HG02885 (cell line): ENCODE results near the gene ASB18.
"Not testable (repeated sequence)": the region's sequence is repeated elsewhere in the genome, so short reads cannot be mapped to it uniquely, and the experiment has no call there.

Experiments used
- ATAC-seq: cut with Tn5 transposase; IDR thresholded peaks from one replicate; pipeline ENCODE4 v1.9.1; 2021; ENCODE audit warnings: mild to moderate bottlenecking; ENCODE audit not compliant: unreplicated experiment, poor library complexity

ASB18 gene, protein sequence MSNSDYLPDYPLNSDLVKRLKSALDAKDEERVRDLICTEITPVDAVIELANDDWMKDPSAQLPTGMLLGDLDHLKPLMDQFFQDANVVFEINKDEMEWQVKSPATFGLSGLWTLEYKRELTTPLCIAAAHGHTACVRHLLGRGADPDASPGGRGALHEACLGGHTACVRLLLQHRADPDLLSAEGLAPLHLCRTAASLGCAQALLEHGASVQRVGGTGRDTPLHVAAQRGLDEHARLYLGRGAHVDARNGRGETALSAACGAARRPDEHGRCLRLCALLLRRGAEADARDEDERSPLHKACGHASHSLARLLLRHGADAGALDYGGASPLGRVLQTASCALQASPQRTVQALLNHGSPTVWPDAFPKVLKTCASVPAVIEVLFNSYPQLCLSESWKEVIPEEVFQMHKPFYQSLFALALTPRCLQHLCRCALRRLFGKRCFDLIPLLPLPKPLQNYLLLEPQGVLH

DNA sequence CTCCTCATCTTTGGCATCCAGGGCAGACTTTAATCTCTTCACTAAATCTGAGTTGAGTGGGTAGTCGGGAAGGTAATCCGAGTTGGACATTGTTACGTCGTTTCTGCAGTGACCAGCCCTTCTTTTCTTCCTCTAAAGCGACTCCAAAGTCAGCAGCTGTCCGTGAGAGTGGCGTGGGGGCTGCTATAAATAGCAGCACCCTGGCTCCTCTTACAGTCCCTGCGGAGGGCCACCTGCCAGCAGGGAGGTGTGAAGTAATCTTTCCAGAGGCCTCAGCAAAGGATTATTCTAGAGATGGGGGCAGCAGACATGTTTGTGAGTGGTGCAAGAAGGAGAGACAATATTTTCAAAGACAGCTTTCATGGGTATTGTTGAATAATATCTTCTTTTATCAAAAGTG is at the start of gene ASB18:
TSS of gene ASB18 (minus strand) at position 151 of the 400 bp plus-strand sequence. CDS start at position 90, 61 bp downstream.
- ATAC-seq, result no peak

DNA sequence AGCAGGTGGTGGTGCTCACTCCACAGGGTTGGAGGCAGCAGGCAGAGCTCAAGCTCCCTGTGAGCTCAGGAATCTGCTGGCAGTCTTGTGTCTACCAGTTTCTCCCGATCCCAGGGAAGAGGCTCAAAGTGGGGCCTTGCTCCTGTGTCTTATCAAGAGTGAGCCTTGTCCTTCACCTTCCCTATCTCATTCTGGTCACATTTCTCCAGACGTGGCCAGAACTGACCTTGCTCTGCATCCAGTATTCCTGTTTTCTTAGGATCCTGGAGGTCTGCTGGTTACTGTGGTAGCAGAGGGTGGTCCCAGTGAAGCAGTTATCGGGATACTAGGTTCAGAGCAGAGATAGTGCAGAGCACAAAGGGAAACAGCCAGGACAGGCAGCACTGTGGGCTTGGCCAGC is 47.1 kb upstream of the ASB18 start:
- ATAC-seq, result no peak

DNA sequence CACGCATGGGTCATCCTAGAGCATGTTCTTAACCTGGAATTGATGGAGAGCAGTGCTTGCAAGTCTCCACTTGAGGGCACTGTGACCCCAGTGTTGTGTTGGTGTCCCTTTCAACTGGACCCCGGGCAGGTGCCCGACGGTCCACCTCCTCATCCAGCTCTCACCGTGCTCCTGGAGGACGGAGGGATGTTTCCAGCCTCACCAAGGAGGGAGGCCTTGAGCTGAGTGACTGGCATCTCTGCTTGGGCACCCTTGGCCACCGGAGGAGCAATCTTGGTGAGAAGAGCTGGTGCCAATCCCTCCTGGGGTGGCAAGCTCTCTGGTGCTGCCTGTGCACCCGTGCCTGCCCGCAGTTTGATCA is 45.4 kb upstream of the ASB18 start:
- ATAC-seq, result no peak

DNA sequence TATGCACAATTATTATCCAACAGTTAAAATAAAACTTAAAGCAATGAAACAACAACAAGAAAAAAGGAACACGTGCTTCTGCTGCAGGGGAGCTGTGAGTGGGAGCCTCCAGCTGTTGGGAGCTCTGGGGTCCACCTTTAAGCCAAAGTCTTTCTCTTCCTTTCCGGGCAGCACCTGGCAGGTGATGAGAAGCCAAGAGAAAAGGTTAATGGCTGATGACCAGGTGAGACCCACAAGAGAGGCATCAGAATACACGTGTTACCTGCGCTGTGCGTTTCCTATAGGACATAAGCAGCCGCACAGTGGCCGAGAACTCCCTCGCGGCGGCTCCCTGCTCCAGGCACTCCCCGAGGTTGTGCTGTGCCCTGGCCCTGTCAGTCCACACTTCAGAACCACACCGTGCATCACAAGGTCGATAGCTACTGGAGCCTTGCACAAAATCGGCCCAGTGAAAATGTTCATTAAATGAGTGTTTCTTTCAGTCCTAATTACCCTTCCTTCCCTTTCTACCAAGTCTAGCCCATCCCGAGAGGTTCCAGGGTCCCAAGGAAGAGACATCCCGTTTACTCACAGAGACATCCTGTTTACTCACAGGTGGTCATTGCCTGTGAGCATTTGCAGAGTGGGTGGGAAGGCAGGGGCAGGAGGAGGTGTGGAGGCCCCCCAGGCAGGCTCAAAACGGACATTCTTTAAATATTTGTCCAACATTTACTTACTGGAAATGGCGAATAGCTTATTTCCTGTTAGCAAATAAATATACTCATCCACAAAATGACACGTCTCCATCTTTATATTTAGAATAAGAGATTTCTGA is 44.9 kb upstream of the ASB18 start:
- ATAC-seq, result no peak

DNA sequence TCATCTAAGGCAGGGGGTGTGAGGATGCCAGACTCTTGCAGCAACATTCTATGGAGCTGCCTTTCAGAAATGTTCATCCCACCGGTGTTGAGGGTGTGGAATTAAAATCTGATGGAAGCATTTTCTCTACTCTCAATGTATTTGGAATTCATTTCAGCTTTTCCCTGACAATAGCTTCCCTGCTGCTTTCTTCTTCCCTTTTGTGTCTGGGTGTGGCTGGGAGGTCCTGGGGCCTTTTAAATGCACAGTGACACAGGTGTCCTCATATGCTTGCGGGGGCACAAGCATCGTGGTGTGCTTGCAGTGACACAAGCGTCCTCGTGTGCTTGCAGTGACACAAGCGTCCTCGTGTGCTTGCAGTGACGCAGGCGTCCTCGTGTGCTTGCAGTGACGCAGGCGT is 43.4 kb upstream of the ASB18 start:
- no peak for ATAC-seq

DNA sequence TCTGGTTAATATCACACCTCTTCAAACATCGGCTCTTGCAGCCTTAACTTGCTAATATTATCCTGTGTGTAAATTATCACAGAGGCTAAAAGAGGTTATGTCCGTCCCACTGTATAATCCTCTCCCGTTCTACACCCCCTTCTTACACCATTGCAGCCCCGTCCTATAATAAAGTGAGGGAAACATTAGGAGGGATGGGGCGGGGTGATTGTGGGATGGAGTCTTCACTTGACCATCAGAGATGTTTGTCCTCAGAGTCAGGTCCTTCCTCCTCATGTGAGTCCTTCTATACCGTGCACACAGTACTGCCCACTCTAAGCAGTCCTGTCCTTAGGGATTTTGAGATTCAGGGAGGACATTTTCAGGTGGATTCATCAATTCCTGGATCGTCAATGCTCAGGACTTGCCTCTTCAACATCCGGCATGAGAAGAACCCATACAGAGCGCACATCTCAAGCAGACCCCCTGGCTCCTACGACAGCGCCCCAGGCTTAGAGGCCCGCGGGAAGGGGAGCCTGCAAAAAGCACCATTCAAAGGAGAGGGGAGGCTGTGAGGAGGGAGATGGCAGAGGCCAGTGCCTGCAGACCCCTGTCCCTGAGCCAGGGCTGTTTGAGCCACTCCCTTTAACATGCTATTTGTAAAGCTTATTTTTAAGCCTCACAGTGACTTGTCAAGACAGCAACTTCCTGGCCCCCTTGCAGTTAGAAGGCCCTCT is 42.8 kb upstream of the ASB18 start:
- no peak for ATAC-seq

DNA sequence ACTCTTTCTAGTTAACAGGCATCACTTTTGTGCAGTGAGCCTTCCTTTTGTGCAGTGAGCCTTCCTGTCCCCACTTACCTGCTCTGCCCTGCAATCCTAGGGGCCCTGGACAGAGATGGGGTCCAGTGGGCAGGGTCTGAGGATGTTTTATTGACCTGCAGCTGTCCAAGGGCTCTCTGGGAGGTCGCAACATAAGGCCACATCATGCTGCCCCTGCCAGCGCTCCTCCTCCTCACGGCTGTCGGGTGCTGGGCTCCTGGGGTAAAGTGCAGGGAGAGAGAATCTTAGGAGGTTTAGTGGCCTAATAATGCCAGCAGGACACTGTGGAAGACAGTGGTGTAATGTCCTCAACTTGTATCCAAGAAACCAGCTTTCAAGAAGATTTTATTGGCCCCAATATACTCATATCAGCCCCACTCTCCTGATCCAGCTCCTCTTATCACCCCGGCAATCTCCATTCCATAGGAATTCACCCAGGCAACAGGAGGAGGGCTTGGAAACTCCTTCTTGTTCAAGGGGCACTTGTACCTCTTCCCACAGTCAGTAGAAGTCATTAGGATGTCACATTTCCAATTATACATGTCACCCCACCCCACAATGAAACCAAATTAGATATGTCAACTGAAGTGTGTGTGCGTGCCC is 41.9 kb upstream of the ASB18 start:
- ATAC-seq, result no peak

DNA sequence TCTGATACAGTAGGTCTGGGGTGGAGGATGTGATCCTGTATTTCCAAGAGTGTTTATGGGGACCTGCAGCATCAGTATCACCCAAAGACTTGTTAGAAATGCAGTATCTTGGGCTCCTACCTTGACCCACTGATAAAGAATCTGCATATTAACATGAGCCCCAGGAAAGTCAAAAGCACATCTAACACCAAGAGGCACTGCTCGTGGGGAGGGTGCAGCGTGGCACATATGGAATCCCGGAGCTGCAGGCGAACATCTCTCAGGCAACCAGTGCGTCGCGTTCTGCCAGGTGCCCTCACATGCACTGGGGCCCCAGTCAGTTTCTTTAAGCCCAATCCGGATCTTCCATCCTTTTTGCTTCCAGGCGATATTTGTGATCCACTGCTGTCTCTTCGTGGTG is 41.3 kb upstream of the ASB18 start:
- ATAC-seq, result no peak

DNA sequence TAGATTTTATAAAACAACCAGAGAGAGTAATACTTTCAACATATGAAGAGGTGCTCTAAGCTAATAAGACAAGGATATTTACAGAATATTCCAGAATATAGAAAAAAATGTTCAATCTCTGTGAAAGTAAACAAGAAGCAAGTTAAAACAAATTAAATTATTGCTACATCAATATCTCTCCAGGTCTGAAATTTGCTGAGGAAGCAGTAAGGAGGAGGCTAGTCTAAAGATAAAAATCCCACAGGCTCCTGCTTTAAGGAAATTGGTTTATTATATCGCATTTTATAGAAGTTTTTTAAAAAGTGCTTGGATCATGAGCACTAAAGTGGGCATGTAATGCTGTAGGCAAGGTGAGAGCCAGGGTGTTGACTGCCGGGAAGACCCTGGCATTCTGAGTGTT is 39.7 kb upstream of the ASB18 start:
- ATAC-seq, result no peak

DNA sequence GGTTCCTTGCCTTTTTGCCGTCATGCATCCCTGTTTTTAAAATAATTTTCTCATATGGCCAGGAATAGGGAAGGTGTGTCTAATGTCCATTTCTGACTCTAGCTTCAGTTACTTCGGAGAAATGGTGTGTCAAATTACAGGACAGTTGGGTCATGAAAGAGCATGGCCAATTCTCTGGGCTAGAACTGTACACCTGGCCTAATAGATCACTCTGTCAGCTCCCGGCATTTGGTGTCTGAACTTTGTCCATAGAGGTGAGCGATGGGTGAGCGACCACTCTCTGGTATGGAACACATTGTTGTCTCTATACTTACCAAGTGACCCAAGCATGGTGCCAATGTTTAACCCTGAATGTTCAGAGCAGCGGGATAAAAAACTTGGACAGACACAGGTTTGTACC is 38.3 kb upstream of the ASB18 start:
- ATAC-seq, result no peak

DNA sequence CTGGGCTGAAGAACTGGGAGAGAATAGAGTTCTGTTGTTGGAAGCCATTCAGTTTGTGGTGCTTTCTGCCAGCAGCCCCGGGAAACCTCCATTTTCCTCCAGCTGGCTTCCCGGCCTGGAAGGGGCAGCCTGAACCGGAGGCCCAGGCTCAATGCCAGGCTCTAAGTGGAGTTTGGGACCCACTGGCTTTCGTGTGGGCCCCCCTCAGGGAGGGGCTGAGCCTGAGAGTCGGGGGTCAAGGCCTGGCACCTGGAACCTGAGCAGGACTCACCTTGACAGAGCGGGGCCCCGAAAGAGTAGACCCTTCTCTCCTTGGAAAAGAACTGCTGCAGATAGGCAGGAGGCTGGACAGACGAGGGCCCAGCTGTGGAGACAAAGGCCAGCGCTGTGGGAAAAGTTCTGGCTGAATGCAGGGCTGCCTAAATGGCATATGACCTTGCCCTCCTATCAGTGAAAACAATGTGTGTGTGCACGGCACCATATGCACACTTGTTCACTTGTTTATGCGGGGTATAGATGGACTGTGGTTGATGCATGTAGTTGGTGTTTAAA is 34.8 kb upstream of the ASB18 start:
- no peak for ATAC-seq

DNA sequence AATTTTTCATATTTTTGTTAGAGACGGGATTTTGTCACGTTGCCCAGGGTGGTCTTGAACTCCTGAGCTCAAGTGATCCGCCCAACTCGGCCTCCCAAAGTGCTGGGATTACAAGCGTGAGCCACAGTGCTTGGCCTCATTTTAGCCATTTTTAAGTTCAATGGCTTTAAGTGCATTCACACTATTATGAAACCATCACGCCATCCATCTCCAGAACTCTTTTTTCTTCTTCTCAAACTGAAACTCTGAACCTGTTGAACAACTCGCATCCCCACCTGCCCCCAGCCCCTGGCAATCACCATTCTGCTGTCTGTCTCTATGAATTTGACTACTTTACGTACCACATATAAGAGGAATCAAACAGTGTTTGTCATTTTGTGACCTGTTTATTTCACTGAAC is 31.3 kb upstream of the ASB18 start:
- no peak for ATAC-seq

DNA sequence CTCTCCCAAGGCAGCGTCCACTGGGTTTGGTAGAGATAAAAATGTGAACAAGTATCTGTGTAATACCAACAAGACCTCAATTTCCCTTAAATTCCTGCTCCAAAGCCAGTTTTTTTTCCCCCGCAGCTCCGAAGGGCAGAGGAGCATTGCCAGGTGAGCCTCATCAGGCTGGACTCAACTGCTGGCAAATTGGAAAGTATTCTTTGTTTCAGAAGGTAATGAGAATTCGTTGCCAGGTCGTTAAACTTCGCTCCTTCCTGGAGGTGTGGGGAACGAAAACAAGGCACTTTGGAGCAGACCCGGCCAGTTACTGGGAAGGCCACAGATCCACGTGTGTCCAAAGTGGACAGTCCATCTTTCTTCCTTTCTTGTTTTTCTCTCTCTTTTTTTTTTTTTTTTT is 30.4 kb upstream of the ASB18 start:
- ATAC-seq, result no peak

DNA sequence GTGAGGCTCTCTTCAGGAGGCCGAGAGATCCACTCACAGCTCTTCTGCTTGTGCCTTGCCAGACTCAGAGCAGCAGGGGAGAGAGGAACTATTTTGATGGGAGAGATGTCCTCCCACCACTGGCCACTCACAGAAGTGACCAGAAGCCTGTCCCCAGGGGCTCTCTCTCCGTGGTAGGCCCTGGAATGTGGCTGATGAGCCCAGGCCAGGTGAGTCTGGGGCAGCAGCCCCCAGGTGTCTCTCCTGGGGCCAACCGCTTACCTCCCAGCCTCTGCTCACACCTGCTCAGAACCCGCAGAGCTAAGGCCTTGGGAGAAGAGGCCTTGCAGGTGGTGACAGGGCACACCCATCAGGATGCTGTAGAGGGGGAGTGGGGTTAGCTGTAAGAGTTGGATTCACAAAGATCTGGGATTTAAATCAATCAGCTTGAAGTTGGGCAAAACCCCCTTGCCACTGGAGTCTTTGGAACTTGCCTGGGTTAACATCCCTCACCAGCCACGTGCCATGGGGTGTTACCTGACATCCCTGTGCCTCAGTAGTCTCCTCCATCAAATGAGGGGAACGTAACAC is 29.1 kb upstream of the ASB18 start:
- no peak for ATAC-seq

DNA sequence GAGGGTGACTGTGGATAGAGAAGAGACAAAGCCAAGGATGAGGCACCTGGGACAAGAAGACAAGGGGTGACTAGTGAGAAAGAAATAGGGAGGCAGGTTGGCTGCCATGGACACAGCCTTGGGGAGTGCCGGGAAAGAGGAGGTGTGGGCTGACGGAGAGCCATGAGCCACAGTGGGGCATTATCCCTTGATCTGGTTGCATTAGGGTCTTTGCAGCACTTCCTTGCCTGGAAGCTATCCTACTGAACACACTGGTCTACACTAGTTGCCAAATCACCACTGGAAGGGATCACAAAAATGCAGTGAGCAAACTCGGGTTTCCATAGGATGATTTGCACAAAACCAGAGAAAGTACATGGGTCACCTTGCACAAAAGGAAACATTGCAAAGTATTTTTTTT is 27.7 kb upstream of the ASB18 start:
- ATAC-seq, result no peak

DNA sequence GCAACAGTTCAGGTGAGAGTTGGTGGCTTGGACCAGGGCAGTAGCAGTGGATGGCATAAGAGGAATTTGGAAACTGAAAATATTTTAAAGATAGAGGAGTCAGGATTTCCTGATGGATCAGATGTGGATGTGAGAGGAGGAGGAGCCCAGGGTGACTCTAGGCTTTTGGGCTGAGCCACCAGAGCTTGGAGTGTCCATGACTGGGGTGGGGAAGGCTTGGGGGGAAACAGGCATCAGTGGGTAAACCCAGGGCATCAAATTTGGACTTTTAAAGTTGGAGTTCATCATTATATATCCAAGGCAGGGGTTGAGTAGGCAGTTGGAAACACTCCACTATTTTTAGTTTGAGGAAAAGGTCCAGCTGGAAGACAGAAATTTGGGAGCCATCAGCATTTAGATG is 27.3 kb upstream of the ASB18 start:
- ATAC-seq, result no peak

DNA sequence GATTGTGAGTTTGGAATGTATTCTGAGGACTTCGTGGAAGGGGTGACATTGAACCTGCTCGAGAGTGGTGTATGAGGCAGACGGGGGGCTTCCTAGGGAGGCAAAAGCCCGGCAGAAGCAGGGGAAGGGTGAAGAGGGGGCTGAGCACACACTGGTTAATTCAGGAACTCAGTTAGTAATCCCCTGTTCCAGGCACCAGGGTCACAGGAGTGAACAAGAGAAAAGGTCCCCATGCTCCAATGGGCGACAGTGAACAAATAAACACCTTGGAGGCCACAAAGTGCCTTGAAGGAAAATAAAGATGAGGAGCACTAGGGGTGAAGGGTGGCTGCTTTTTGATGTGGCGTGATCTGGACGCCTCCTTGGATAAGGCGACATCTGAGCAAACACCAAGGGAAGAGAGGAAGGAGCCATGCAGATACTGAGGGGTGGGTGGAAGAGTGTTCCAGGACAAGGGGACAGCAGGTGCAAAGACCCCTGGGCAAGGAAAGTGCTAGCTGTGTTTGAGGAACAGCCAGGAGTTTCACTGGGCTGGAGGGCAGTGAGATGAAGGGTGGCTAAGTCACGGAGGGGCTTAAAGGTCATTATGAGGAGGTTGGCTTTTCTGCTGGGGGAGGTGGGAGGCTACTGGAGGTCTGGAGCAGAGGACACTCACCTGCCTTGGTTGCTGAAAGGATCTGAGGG is 26.7 kb upstream of the ASB18 start:
- no peak for ATAC-seq

DNA sequence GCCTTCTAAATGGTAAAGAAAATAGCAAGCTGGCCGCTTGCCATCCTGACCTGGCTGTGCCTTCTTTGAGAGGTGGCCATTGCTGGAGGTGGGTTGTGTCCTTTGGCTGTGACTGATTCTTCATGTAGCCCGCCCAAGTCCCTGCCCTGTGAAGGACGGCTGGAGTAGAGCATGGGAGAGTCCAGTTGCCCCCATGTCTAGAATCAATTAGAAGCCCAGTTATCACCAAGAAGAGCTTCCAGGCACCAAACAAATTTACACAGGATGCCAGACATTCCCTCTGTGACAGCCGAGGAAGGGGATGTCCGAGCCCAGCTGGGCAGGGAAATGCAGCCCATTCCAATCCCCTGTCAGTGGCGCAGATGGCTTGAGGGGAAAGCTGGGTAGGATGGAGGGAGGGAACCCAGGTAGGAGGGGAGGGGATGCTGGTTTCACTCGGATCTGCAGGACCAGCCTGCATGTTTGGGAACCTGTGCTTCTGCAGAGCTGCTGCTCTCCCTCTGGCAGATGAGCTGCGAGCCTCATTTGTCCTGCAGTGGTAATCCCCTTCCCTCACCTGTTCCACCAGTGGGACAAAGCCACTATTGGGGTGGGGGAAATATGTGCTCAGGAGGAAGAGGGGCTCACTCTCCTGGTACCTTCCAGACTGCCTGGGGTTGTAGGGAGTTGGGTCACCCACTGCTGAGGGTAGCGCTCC is 25.7 kb upstream of the ASB18 start:
- ATAC-seq, result no peak

DNA sequence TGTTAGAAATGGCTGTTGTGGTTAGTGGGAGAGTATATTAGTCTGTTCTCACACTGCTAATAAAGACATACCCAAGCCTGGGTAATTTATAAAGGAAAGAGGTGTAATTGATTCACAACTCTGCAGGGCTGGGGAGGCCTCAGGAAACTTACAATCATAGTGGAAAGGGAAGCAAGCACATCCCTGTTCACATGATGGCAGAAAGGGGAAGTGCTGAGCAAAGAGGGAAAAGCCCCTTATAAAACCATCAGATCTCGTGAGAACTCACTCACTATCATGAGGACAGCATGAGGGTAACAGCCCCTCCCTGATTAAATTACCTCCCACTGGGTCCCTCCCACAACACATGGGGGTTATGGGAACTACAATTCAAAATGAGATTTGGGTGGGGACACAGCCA is 24.2 kb upstream of the ASB18 start:
- not testable (repeated sequence) for ATAC-seq
